ENCODE data around the gene NUP205.
A peak's percentile ranks its signal among the peaks of the same experiment; 100 is the strongest.

The NUP205 gene

GRCh38 chr7:135552148-135552547 lies 5.6 kb upstream of the NUP205 start:
- no peak for FAIRE-seq

- no peak for FAIRE-seq
These were observed 4.4 kb upstream of the NUP205 start for GRCh38 chr7:135553346-135553745.

- FAIRE-seq, result no peak
These were observed 635 bp downstream of the NUP205 start for GRCh38 chr7:135558337-135558767.

- no peak for FAIRE-seq
These were observed 1.2 kb downstream of the NUP205 start for GRCh38 chr7:135558881-135559280.

- no peak for FAIRE-seq
These were observed 2.9 kb downstream of the NUP205 start for GRCh38 chr7:135560631-135561030.

- no peak for FAIRE-seq
These were observed 5.0 kb downstream of the NUP205 start for GRCh38 chr7:135562720-135563119.

GRCh38 chr7:135571834-135572233 lies 14.1 kb downstream of the NUP205 start:
- no peak for FAIRE-seq

- no peak for FAIRE-seq
These were observed 15.8 kb downstream of the NUP205 start for GRCh38 chr7:135573541-135573940.

GRCh38 chr7:135575296-135575695 lies 17.6 kb downstream of the NUP205 start:
- FAIRE-seq, result no peak

GRCh38 chr7:135578569-135578968 lies 20.9 kb downstream of the NUP205 start:
- FAIRE-seq, result no peak

GRCh38 chr7:135584362-135585353 lies 26.9 kb downstream of the NUP205 start:
- no peak for FAIRE-seq

- no peak for FAIRE-seq
These were observed 39.6 kb downstream of the NUP205 start for GRCh38 chr7:135597181-135597925.

GRCh38 chr7:135597926-135598305 lies 40.2 kb downstream of the NUP205 start:
- FAIRE-seq, result no peak

GRCh38 chr7:135599471-135599870 lies 41.8 kb downstream of the NUP205 start:
- FAIRE-seq, result no peak

- FAIRE-seq, result no peak
These were observed 42.5 kb downstream of the NUP205 start for GRCh38 chr7:135600226-135600625.

- no peak for FAIRE-seq
These were observed 43.5 kb downstream of the NUP205 start for GRCh38 chr7:135601182-135601581.

GRCh38 chr7:135602304-135602703 lies 44.6 kb downstream of the NUP205 start:
- no peak for FAIRE-seq

GRCh38 chr7:135616136-135616535 lies 58.4 kb downstream of the NUP205 start:
- FAIRE-seq, result no peak

GRCh38 chr7:135617781-135618180 lies 60.1 kb downstream of the NUP205 start:
- FAIRE-seq, result no peak

- FAIRE-seq, result no peak
These were observed 60.8 kb downstream of the NUP205 start for GRCh38 chr7:135618510-135618909.

- no peak for FAIRE-seq
These were observed 62.7 kb downstream of the NUP205 start for GRCh38 chr7:135620447-135620846.

- peak; percentile 62 for FAIRE-seq
These were observed 63.5 kb downstream of the NUP205 start for GRCh38 chr7:135620980-135621850.
